ENCODE data around the gene MARCHF5. TPM values are rescaled to one million over a fixed set of nuclear protein-coding genes. Genes with fewer than 3 reads are reported as not detected.

MARCHF5 gene
- total and polyA plus RNA-seq, 12 donors, result 10.2 to 40.1 (median 31.9) TPM

GRCh38 chr10:92381543-92381954 lies 90.6 kb downstream of the MARCHF5 start:
- intact Hi-C loops (cut with DNase I), result loop anchor here in 2 of 10 donors (2.0 to 5.0 kb wide), 2 partner anchors 46 to 49 kb away; no protein-coding TSS in a partner anchor
- 32 to 35% methylated on average over 7 of the region's 7 CpGs for WGBS, 2 donors
- Histone ChIP-seq H3K27me3 (no peaks in the 10 kb centered on the region), H3K4me1 (peaks cover 0 to 23% (median 5%) of the 10 kb centered on the region in 9 donors), H3K9me3 (no peaks in the 10 kb centered on the region), H3K4me3 (no peak overlapping the region), H3K36me3 (no peaks in the 10 kb centered on the region), H3K27ac (peak overlapping the region in 6 of 10 donors; percentile 45 to 74 (median 64))
- ATAC-seq, result peak; percentile 75 to 97 (median 86)
- TF ChIP-seq CTCF (IDR thresholded peaks at IDR 0.05), result no peak
- DNase-seq, result peak in 1 of 2 donors; percentile 55

GRCh38 chr10:92382631-92383030 lies 91.7 kb downstream of the MARCHF5 start:
- no peak for ATAC-seq
- no peaks in the 10 kb centered on the region for H3K36me3 ChIP-seq
- 74 to 80% methylated on average over 4 of the region's 4 CpGs for WGBS, 2 donors
- no peak for TF ChIP-seq CTCF (IDR thresholded peaks at IDR 0.05)
- peak overlapping the region in 5 of 10 donors; percentile 45 to 74 (median 73) for H3K27ac ChIP-seq
- H3K4me1 ChIP-seq, result peaks cover 0 to 23% (median 5%) of the 10 kb centered on the region in 9 donors
- H3K9me3 ChIP-seq, result no peaks in the 10 kb centered on the region
- H3K4me3 ChIP-seq, result no peak overlapping the region
- DNase-seq, result no peak
- no peaks in the 10 kb centered on the region for H3K27me3 ChIP-seq
- intact Hi-C loops (cut with DNase I), result loop anchor here in 1 of 10 donors (5.0 kb wide), 1 partner anchor 45 kb away; no protein-coding TSS in a partner anchor

GRCh38 chr10:92384741-92385140 lies 93.8 kb downstream of the MARCHF5 start:
- intact Hi-C loops (cut with DNase I), result loop anchor here in 2 of 10 donors (2.0 to 5.0 kb wide), 2 partner anchors 16 to 43 kb away; no protein-coding TSS in a partner anchor
- no peak for TF ChIP-seq CTCF (IDR thresholded peaks at IDR 0.05)
- H3K27me3 ChIP-seq, result no peaks in the 10 kb centered on the region
- DNase-seq, result no peak
- no peak overlapping the region for H3K4me3 ChIP-seq
- H3K4me1 ChIP-seq, result peaks cover 0 to 23% (median 5%) of the 10 kb centered on the region in 9 donors
- ATAC-seq, result no peak
- H3K9me3 ChIP-seq, result no peaks in the 10 kb centered on the region
- 54 to 65% methylated on average over 2 of the region's 2 CpGs for WGBS, 2 donors
- no peak overlapping the region for H3K27ac ChIP-seq
- no peaks in the 10 kb centered on the region for H3K36me3 ChIP-seq

- Histone ChIP-seq H3K4me3 (no peak overlapping the region), H3K9me3 (no peaks in the 10 kb centered on the region), H3K4me1 (peaks cover 0 to 19% (median 5%) of the 10 kb centered on the region in 9 donors), H3K27me3 (no peaks in the 10 kb centered on the region), H3K27ac (no peak overlapping the region), H3K36me3 (no peaks in the 10 kb centered on the region)
- WGBS, 2 donors, result 87 to 92% methylated on average over 2 of the region's 2 CpGs
- ATAC-seq (no peak), DNase-seq (no peak)
- TF ChIP-seq CTCF (IDR thresholded peaks at IDR 0.05), result no peak
- intact Hi-C loops (cut with DNase I), result loop anchor here in 1 of 10 donors (2.0 kb wide), 1 partner anchor 17 kb away; no protein-coding TSS in a partner anchor
These were observed 94.9 kb downstream of the MARCHF5 start for GRCh38 chr10:92385831-92386230.

All from heart right ventricle (tissue), 16 donors.